ENCODE results near the gene CNDP2.
"Not testable (repeated sequence)": the region's sequence is repeated elsewhere in the genome, so short reads cannot be mapped to it uniquely, and the experiment has no call there.

The CNDP2 gene

GRCh38 chr18:74558096-74558495 lies 61.9 kb downstream of the CNDP2 start:
- TF ChIP-seq MAX (IDR thresholded peaks at IDR 0.05; ENCODE audit: low read depth, low read length): no peak
- no peak for TF ChIP-seq CTCF (IDR thresholded peaks at IDR 0.05; ENCODE audit: low read depth, low read length)
- TF ChIP-seq POLR2A (IDR thresholded peaks at IDR 0.05; ENCODE audit: extremely low read depth, insufficient read length): no peak
- TF ChIP-seq MYC (IDR thresholded peaks at IDR 0.05; ENCODE audit: low read depth, low read length): no peak
- no peak for DNase-seq (ENCODE audit: low read depth)
- no peak overlapping the region for H3K4me3 ChIP-seq (ENCODE audit: low read depth, low read length)

GRCh38 chr18:74562131-74562730 lies 66.1 kb downstream of the CNDP2 start:
- H3K4me3 ChIP-seq (ENCODE audit: low read depth, low read length): no peak overlapping the region
- no peak for DNase-seq (ENCODE audit: low read depth)
- no peak for TF ChIP-seq MAX (IDR thresholded peaks at IDR 0.05; ENCODE audit: low read depth, low read length)
- TF ChIP-seq MYC (IDR thresholded peaks at IDR 0.05; ENCODE audit: low read depth, low read length): no peak
- no peak for TF ChIP-seq CTCF (IDR thresholded peaks at IDR 0.05; ENCODE audit: low read depth, low read length)
- TF ChIP-seq POLR2A (IDR thresholded peaks at IDR 0.05; ENCODE audit: extremely low read depth, insufficient read length): no peak

- no peak for DNase-seq (ENCODE audit: low read depth)
- no peak for TF ChIP-seq MYC (IDR thresholded peaks at IDR 0.05; ENCODE audit: low read depth, low read length)
- TF ChIP-seq MAX (IDR thresholded peaks at IDR 0.05; ENCODE audit: low read depth, low read length): no peak
- no peak for TF ChIP-seq CTCF (IDR thresholded peaks at IDR 0.05; ENCODE audit: low read depth, low read length)
- TF ChIP-seq POLR2A (IDR thresholded peaks at IDR 0.05; ENCODE audit: extremely low read depth, insufficient read length): no peak
- H3K4me3 ChIP-seq (ENCODE audit: low read depth, low read length): no peak overlapping the region
Observed at GRCh38 chr18:74562775-74563174, 66.6 kb downstream of the CNDP2 start.

- TF ChIP-seq MAX (IDR thresholded peaks at IDR 0.05; ENCODE audit: low read depth, low read length) (no peak), MYC (IDR thresholded peaks at IDR 0.05; ENCODE audit: low read depth, low read length) (no peak), CTCF (IDR thresholded peaks at IDR 0.05; ENCODE audit: low read depth, low read length) (no peak), POLR2A (IDR thresholded peaks at IDR 0.05; ENCODE audit: extremely low read depth, insufficient read length) (no peak)
- DNase-seq (ENCODE audit: low read depth): no peak
- no peak overlapping the region for H3K4me3 ChIP-seq (ENCODE audit: low read depth, low read length)
Observed at GRCh38 chr18:74563999-74564398, 67.8 kb downstream of the CNDP2 start.

- DNase-seq (ENCODE audit: low read depth); H3K4me3 ChIP-seq (ENCODE audit: low read depth, low read length): not testable (repeated sequence)
Observed at GRCh38 chr18:74565164-74565563, 69.0 kb downstream of the CNDP2 start.

GRCh38 chr18:74565993-74566392 lies 69.8 kb downstream of the CNDP2 start:
- H3K4me3 ChIP-seq (ENCODE audit: low read depth, low read length); DNase-seq (ENCODE audit: low read depth): not testable (repeated sequence)

GRCh38 chr18:74567822-74568221 lies 71.7 kb downstream of the CNDP2 start:
- DNase-seq (ENCODE audit: low read depth): no peak
- H3K4me3 ChIP-seq (ENCODE audit: low read depth, low read length): no peak overlapping the region
- peak; percentile 4 for TF ChIP-seq CTCF (IDR thresholded peaks at IDR 0.05; ENCODE audit: low read depth, low read length)
- no peak for TF ChIP-seq POLR2A (IDR thresholded peaks at IDR 0.05; ENCODE audit: extremely low read depth, insufficient read length)
- no peak for TF ChIP-seq MYC (IDR thresholded peaks at IDR 0.05; ENCODE audit: low read depth, low read length)
